Aorta (tissue), 5 donors: ENCODE measurements around the gene COX11. TPM values are rescaled to one million over a fixed set of nuclear protein-coding genes. Genes with fewer than 3 reads are reported as not detected.

ENCODE experiments used
- ATAC-seq: fragments of 200-7000 bp; cut with Tn5 transposase; one replicate; pipeline ENCODE4 v1.9.1; 2022; ENCODE audit warnings: moderate library complexity; ENCODE audit not compliant: low FRiP score
- DNase-seq, 2 donors: peaks; one replicate each; pipeline ENCODE4 v3.0.0-alpha.2; 2020
- H3K27ac ChIP-seq, 2 donors: one replicate each; pipeline ENCODE4 v1.5.1; 2013; ENCODE audit warnings: low read length in 2 of 2, mild to moderate bottlenecking in 2 of 2, moderate library complexity in 2 of 2, control low read depth in 1 of 2, inconsistent platforms in 1 of 2, low read depth in 1 of 2
- H3K27me3 ChIP-seq, 2 donors: one replicate each; pipeline ENCODE4 v1.6.1; 2013; ENCODE audit warnings: control low read depth in 1 of 2, low read length in 1 of 2, mild to moderate bottlenecking in 1 of 2, moderate library complexity in 1 of 2; ENCODE audit not compliant: insufficient read depth in 2 of 2, control insufficient read depth in 1 of 2
- H3K36me3 ChIP-seq, 2 donors: one replicate each; pipeline ENCODE4 v1.6.1; 2013; ENCODE audit warnings: control low read depth in 1 of 2, low read length in 1 of 2, mild to moderate bottlenecking in 1 of 2; ENCODE audit not compliant: insufficient read depth in 2 of 2, control insufficient read depth in 1 of 2
- H3K4me1 ChIP-seq, 2 donors: one replicate each; pipeline ENCODE4 v1.6.1; 2013; ENCODE audit warnings: low read length in 2 of 2, control low read depth in 1 of 2, mild to moderate bottlenecking in 1 of 2, moderate library complexity in 1 of 2; ENCODE audit not compliant: insufficient read depth in 2 of 2, control insufficient read depth in 1 of 2
- H3K4me3 ChIP-seq, 2 donors: one replicate each; pipeline ENCODE4 v1.5.1; 2013; ENCODE audit warnings: low read length in 2 of 2, control low read depth in 1 of 2, mild to moderate bottlenecking in 1 of 2
- H3K9me3 ChIP-seq: one replicate; pipeline ENCODE4 v1.6.1; 2013; ENCODE audit warnings: mild to moderate bottlenecking, low read length; ENCODE audit not compliant: control insufficient read depth
- whole genome bisulfite sequencing, 2 donors: extraction: QIAGEN DNeasy Blood & Tissue Kit; methylation state at CpG; one replicate each; pipeline ENCODE4 v1.1.7; 2013; 5-methylcytosine and 5-hydroxymethylcytosine counted together
- intact Hi-C, 2 donors: fragments of 100-400 bp; cut with DNase I; formaldehyde crosslinking; loops; one replicate each; pipeline versions ENCODE4 v1.14.2 to v1.15.0; 2022
- long read RNA-seq, 2 donors: library from polyadenylated mRNA; unstranded; transcript quantifications; one replicate each; pipeline ENCODE4 v2.0.0, GENCODE V29; 2020 to 2021
- polyA plus RNA-seq, 2 donors: library from polyadenylated mRNA; stranded (reverse); fragments of 200-250 nt; gene quantifications; one replicate each; pipeline ENCODE4 v1.2.3, GENCODE V29; 2013
- total RNA-seq, 2 donors: library from RNA; stranded (reverse); fragmentation: NEBNext Ultra II Directional; extraction: Animal tissue kit (Norgen Biotek cat#: 25700); gene quantifications; one replicate each; pipeline ENCODE4 v1.2.1, GENCODE V29; 2021
- donor health status: healthy with polysubstance abuse.
- donor health status: Bipolar disorder and iron deficiency.
- donor health status: DM: no; HTN: no; CAD: no.
- donor health status: DM: no; HTN: no; CAD: no.
- donor health status: DM: yes; HTN: yes; CAD: no.

Gene COX11
- total RNA-seq (10 to 100 TPM; 37.0 to 47.4 TPM), polyA plus RNA-seq (10 to 100 TPM; 40.8 to 62.6 TPM)
- long read RNA-seq, donor 1, transcript COX11-201 (4 exons, 2,497 nt): major isoform, 70 of 73 reads
- long read RNA-seq, donor 1, partial matches to known transcripts: 1 of 73 reads
- long read RNA-seq, donor 1, other reads (novel, unspliced or antisense): 0 of 73 reads
- long read RNA-seq, donor 2, transcript COX11-201 (4 exons, 2,497 nt): major isoform, 7 of 14 reads
- long read RNA-seq, donor 2, partial matches to known transcripts: 0 of 14 reads
- long read RNA-seq, donor 2, other reads (novel, unspliced or antisense): 1 of 14 reads

- Histone ChIP-seq H3K4me3 (peak within 1 kb of the TSS; percentile 72 to 80), H3K4me1 (peaks cover 2 to 5% of the 10 kb centered on the region in 2 donors), H3K9me3 (no peaks in the 10 kb centered on the region), H3K27ac (peak within 1 kb of the TSS; percentile 23 to 65), H3K36me3 (no peaks in the 10 kb centered on the region), H3K27me3 (no peaks in the 10 kb centered on the region)
- ATAC-seq (peak; percentile 100), DNase-seq (peak; percentile 96 to 97)
- 0% methylated on average over 53 to 57 of the region's 57 CpGs for WGBS, 2 donors
- intact Hi-C loops: no loop called here
Observed at GRCh38 chr17:54968262-54968987, at the start of gene COX11, which contains the start of gene STXBP4. Gene COX11 (minus strand): TSS chr17:54968654. CDS start chr17:54968646, 8 bp downstream. Gene STXBP4 (plus strand): TSS chr17:54968765. CDS start chr17:54986220, 17,455 bp downstream.

- H3K9me3 ChIP-seq: no peaks in the 10 kb centered on the region
- no peak overlapping the region for H3K27ac ChIP-seq
- no peaks in the 10 kb centered on the region for H3K4me1 ChIP-seq
- H3K36me3 ChIP-seq: peaks cover 0 to 2% of the 10 kb centered on the region in 2 donors
- intact Hi-C loops: loop anchor here in 1 of 2 donors (10.0 kb wide), 1 partner anchor 59 kb away; no protein-coding TSS in a partner anchor
- ATAC-seq (no peak), DNase-seq (no peak)
- H3K4me3 ChIP-seq: no peak overlapping the region
- 95 to 99% methylated on average over 1 of the region's 1 CpG for WGBS, 2 donors
- H3K27me3 ChIP-seq: no peaks in the 10 kb centered on the region
Observed at GRCh38 chr17:55005520-55005919, 37.1 kb upstream of the COX11 start.

GRCh38 chr17:55004484-55004883 is 36.0 kb upstream of the COX11 start:
- Histone ChIP-seq H3K4me1 (no peaks in the 10 kb centered on the region), H3K9me3 (no peaks in the 10 kb centered on the region), H3K36me3 (peaks cover 0 to 2% of the 10 kb centered on the region in 2 donors), H3K4me3 (no peak overlapping the region), H3K27ac (no peak overlapping the region), H3K27me3 (no peaks in the 10 kb centered on the region)
- ATAC-seq (no peak), DNase-seq (no peak)
- intact Hi-C loops: loop anchor here in 1 of 2 donors (10.0 kb wide), 1 partner anchor 60 kb away; no protein-coding TSS in a partner anchor
- WGBS, 2 donors: 84 to 88% methylated on average over 5 of the region's 5 CpGs

- H3K27ac ChIP-seq: no peak overlapping the region
- no peak for ATAC-seq
- no peak for DNase-seq
- H3K4me3 ChIP-seq: no peak overlapping the region
- intact Hi-C loops: loop anchor here in 1 of 2 donors (10.0 kb wide), 1 partner anchor 62 kb away; no protein-coding TSS in a partner anchor
- no peaks in the 10 kb centered on the region for H3K27me3 ChIP-seq
- no peaks in the 10 kb centered on the region for H3K4me1 ChIP-seq
- no peaks in the 10 kb centered on the region for H3K9me3 ChIP-seq
- no peaks in the 10 kb centered on the region for H3K36me3 ChIP-seq
Observed at GRCh38 chr17:55002458-55002857, 34.0 kb upstream of the COX11 start.

- DNase-seq (no peak), ATAC-seq (no peak)
- 93 to 95% methylated on average over 1 of the region's 1 CpG for WGBS, 2 donors
- Histone ChIP-seq H3K27me3 (no peaks in the 10 kb centered on the region), H3K4me1 (no peaks in the 10 kb centered on the region), H3K4me3 (no peak overlapping the region), H3K27ac (no peak overlapping the region), H3K9me3 (no peaks in the 10 kb centered on the region), H3K36me3 (no peaks in the 10 kb centered on the region)
- intact Hi-C loops: loop anchor here (5.0 kb wide), 2 partner anchors 351 to 361 kb away; no protein-coding TSS in a partner anchor
Observed at GRCh38 chr17:54996441-54996840, 28.0 kb upstream of the COX11 start.

GRCh38 chr17:54992797-54993639 is 24.6 kb upstream of the COX11 start:
- intact Hi-C loops: loop anchor here in 1 of 2 donors (5.0 kb wide), 2 partner anchors 304 to 354 kb away; no protein-coding TSS in a partner anchor
- DNase-seq (no peak), ATAC-seq (no peak)
- no peaks in the 10 kb centered on the region for H3K9me3 ChIP-seq
- H3K4me1 ChIP-seq: no peaks in the 10 kb centered on the region
- WGBS, 2 donors: 80 to 83% methylated on average over 8 of the region's 8 CpGs
- H3K27ac ChIP-seq: no peak overlapping the region
- no peaks in the 10 kb centered on the region for H3K27me3 ChIP-seq
- H3K36me3 ChIP-seq: no peaks in the 10 kb centered on the region
- H3K4me3 ChIP-seq: no peak overlapping the region

GRCh38 chr17:54991567-54991966 is 23.1 kb upstream of the COX11 start:
- Histone ChIP-seq H3K4me3 (no peak overlapping the region), H3K9me3 (no peaks in the 10 kb centered on the region), H3K27me3 (no peaks in the 10 kb centered on the region), H3K27ac (no peak overlapping the region), H3K4me1 (no peaks in the 10 kb centered on the region), H3K36me3 (no peaks in the 10 kb centered on the region)
- intact Hi-C loops: loop anchor here in 1 of 2 donors (5.0 kb wide), 2 partner anchors 306 to 356 kb away; no protein-coding TSS in a partner anchor
- ATAC-seq: no peak
- no peak for DNase-seq
- WGBS, 2 donors: 84 to 96% methylated on average over 1 of the region's 1 CpG

- intact Hi-C loops: loop anchor here in 1 of 2 donors (5.0 kb wide), 2 partner anchors 307 to 357 kb away; no protein-coding TSS in a partner anchor
- 96% methylated on average over 4 of the region's 4 CpGs for WGBS, 2 donors
- H3K4me1 ChIP-seq: no peaks in the 10 kb centered on the region
- no peak overlapping the region for H3K4me3 ChIP-seq
- H3K27ac ChIP-seq: no peak overlapping the region
- ATAC-seq (no peak), DNase-seq (no peak)
- H3K9me3 ChIP-seq: no peaks in the 10 kb centered on the region
- H3K36me3 ChIP-seq: peaks cover 0 to 2% of the 10 kb centered on the region in 2 donors
- H3K27me3 ChIP-seq: no peaks in the 10 kb centered on the region
Observed at GRCh38 chr17:54990118-54990517, 21.7 kb upstream of the COX11 start.
